ENCODE data around the gene GTF2IRD1.

DNA sequence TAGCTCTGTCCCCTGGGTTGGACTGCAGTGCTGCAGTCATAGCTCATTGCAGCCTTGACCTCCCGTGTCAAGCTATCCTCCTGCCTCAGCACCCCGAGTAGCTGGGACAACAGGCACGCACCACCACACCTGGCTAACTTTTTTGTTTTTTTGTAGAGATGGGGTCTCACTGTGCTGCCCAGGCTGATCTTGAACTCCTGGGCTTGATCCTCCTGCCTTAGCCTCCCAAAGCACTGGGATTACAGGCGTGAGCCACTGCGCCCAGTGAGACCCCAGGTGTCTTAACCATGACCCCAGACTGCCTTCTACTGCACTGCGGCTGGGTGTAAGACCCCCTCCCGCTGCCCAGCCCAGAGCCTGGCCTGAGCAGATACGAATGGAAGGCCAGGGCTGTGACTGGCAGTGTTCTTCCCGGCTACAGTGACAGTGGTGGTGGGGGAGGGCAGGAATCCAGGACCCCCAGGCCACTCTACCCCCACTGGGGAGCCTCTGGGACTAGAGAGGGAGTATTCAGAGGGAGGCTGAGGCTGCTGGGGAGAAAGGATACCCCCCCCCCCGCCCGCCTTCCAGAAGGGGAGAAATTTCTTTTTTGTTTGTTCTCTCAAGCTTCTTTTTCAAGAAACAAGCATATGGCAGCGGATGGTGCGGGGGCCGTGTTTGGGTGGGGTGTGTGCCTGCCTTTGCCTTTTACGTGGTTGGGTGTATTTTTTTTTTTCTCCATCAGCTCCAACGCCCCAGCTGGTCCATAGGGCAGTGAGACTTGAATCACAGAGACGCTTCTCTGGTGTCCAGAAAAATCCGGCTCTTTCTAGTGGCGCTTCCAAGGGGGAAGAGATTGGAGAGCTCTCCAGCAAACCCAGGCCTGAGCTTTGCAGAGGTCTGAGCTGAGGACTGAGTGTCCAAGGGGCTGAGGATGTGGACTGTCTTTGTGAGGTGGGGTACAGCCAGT, 36.6 kb downstream of the GTF2IRD1 start:
- TF ChIP-seq, protein P1, sequence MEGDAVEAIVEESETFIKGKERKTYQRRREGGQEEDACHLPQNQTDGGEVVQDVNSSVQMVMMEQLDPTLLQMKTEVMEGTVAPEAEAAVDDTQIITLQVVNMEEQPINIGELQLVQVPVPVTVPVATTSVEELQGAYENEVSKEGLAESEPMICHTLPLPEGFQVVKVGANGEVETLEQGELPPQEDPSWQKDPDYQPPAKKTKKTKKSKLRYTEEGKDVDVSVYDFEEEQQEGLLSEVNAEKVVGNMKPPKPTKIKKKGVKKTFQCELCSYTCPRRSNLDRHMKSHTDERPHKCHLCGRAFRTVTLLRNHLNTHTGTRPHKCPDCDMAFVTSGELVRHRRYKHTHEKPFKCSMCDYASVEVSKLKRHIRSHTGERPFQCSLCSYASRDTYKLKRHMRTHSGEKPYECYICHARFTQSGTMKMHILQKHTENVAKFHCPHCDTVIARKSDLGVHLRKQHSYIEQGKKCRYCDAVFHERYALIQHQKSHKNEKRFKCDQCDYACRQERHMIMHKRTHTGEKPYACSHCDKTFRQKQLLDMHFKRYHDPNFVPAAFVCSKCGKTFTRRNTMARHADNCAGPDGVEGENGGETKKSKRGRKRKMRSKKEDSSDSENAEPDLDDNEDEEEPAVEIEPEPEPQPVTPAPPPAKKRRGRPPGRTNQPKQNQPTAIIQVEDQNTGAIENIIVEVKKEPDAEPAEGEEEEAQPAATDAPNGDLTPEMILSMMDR (IDR thresholded peaks at IDR 0.05 in 4 of 5, conservative IDR thresholded peaks at IDR 0.05 in 1 of 5): no peak
- no peak for TF ChIP-seq POLR2A (IDR thresholded peaks at IDR 0.05)

All from gastrocnemius medialis (tissue), 4 donors.